Upper lobe of right lung (tissue), 1 donor: ENCODE data around the gene TTL. TPM values are rescaled to one million over a fixed set of nuclear protein-coding genes. Genes with fewer than 3 reads are reported as not detected.

ENCODE experiments used
- ATAC-seq: fragments of 200-7000 bp; cut with Tn5 transposase; one replicate; pipeline ENCODE4 v1.9.1; 2020; ENCODE audit warnings: mild to moderate bottlenecking, moderate library complexity
- DNase-seq: peaks from one replicate; pipeline ENCODE4 v3.0.0-alpha.2; 2020
- H3K27ac ChIP-seq: fragments of 200-600 bp; one replicate; pipeline ENCODE4 v1.8.0; 2022
- H3K27me3 ChIP-seq: fragments of 200-600 bp; one replicate; pipeline ENCODE4 v1.8.0; 2022; ENCODE audit warnings: mild to moderate bottlenecking
- H3K36me3 ChIP-seq: fragments of 200-600 bp; one replicate; pipeline ENCODE4 v1.8.0; 2022
- H3K4me1 ChIP-seq: fragments of 200-600 bp; one replicate; pipeline ENCODE4 v1.8.0; 2022
- H3K4me3 ChIP-seq: fragments of 200-600 bp; one replicate; pipeline ENCODE4 v1.8.0; 2022; ENCODE audit warnings: mild to moderate bottlenecking
- H3K9me3 ChIP-seq: fragments of 200-600 bp; one replicate; pipeline ENCODE4 v1.8.0; 2022
- CTCF ChIP-seq: fragments of 200-600 bp; IDR thresholded peaks from one replicate; pipeline ENCODE4 v1.8.0; 2022; ENCODE audit warnings: antibody characterized with exemption
- intact Hi-C: fragments of 100-400 bp; cut with DNase I; formaldehyde crosslinking; loops from one replicate; pipeline ENCODE4 v1.11.0; 2022
- total RNA-seq: library from RNA; stranded (reverse); fragmentation: NEBNext Ultra II Directional; extraction: Animal tissue kit (Norgen Biotek cat#: 25700); gene quantifications from one replicate; pipeline ENCODE4 v1.2.1, GENCODE V29; 2021
- donor health status: DM: no; HTN: yes; CAD: no; lungs with severe emphysema.

The TTL gene
- total RNA-seq, 1 donor from 2014 or later: 45.4 TPM

- no peaks in the 10 kb centered on the region for H3K36me3 ChIP-seq
- DNase-seq: no peak
- H3K4me1 ChIP-seq: peaks cover 13% of the 10 kb centered on the region
- no peaks in the 10 kb centered on the region for H3K27me3 ChIP-seq
- no peaks in the 10 kb centered on the region for H3K9me3 ChIP-seq
- no peak for ATAC-seq
- intact Hi-C loops: loop anchor here (5.0 kb wide), 1 partner anchor 96 kb away; the partner anchor contains the start of gene CHCHD5
- TF ChIP-seq CTCF: no peak
- H3K27ac ChIP-seq: no peak overlapping the region
- H3K4me3 ChIP-seq: no peak overlapping the region
Observed at GRCh38 chr2:112485849-112486248, 3.9 kb downstream of the TTL start.

GRCh38 chr2:112486895-112487294 lies 4.9 kb downstream of the TTL start:
- intact Hi-C loops: loop anchor here (5.0 kb wide), 1 partner anchor 95 kb away; the partner anchor contains the start of gene CHCHD5
- ATAC-seq (no peak), DNase-seq (no peak)
- Histone ChIP-seq H3K9me3 (no peaks in the 10 kb centered on the region), H3K4me1 (peaks cover 12% of the 10 kb centered on the region), H3K36me3 (no peaks in the 10 kb centered on the region), H3K27me3 (no peaks in the 10 kb centered on the region), H3K27ac (no peak overlapping the region), H3K4me3 (no peak overlapping the region)
- no peak for TF ChIP-seq CTCF

GRCh38 chr2:112487444-112487961 lies 5.5 kb downstream of the TTL start:
- Histone ChIP-seq H3K9me3 (no peaks in the 10 kb centered on the region), H3K4me3 (no peak overlapping the region), H3K36me3 (no peaks in the 10 kb centered on the region), H3K27ac (no peak overlapping the region), H3K4me1 (peaks cover 12% of the 10 kb centered on the region), H3K27me3 (no peaks in the 10 kb centered on the region)
- ATAC-seq (no peak), DNase-seq (no peak)
- intact Hi-C loops: loop anchor here (5.0 kb wide), 1 partner anchor 95 kb away; the partner anchor contains the start of gene CHCHD5
- no peak for TF ChIP-seq CTCF

GRCh38 chr2:112488201-112488600 lies 6.2 kb downstream of the TTL start:
- intact Hi-C loops: loop anchor here (5.0 kb wide), 1 partner anchor 94 kb away; the partner anchor contains the start of gene CHCHD5
- H3K27ac ChIP-seq: no peak overlapping the region
- H3K27me3 ChIP-seq: no peaks in the 10 kb centered on the region
- H3K4me3 ChIP-seq: no peak overlapping the region
- peaks cover 8% of the 10 kb centered on the region for H3K4me1 ChIP-seq
- H3K36me3 ChIP-seq: no peaks in the 10 kb centered on the region
- no peaks in the 10 kb centered on the region for H3K9me3 ChIP-seq
- DNase-seq (no peak), ATAC-seq (peak; percentile 36)
- no peak for TF ChIP-seq CTCF

GRCh38 chr2:112491946-112492345 lies 10.0 kb downstream of the TTL start:
- Histone ChIP-seq H3K36me3 (peaks cover 15% of the 10 kb centered on the region), H3K9me3 (no peaks in the 10 kb centered on the region), H3K4me3 (no peak overlapping the region), H3K27ac (no peak overlapping the region), H3K27me3 (no peaks in the 10 kb centered on the region), H3K4me1 (no peaks in the 10 kb centered on the region)
- ATAC-seq (no peak), DNase-seq (no peak)
- TF ChIP-seq CTCF: no peak
- intact Hi-C loops: no loop called here

GRCh38 chr2:112493048-112493447 lies 11.1 kb downstream of the TTL start:
- Histone ChIP-seq H3K4me3 (no peak overlapping the region), H3K4me1 (no peaks in the 10 kb centered on the region), H3K9me3 (no peaks in the 10 kb centered on the region), H3K27me3 (no peaks in the 10 kb centered on the region), H3K27ac (no peak overlapping the region), H3K36me3 (peaks cover 15% of the 10 kb centered on the region)
- DNase-seq (no peak), ATAC-seq (no peak)
- intact Hi-C loops: no loop called here
- TF ChIP-seq CTCF: no peak
